ENCODE data around the gene SHANK1.

DNA sequence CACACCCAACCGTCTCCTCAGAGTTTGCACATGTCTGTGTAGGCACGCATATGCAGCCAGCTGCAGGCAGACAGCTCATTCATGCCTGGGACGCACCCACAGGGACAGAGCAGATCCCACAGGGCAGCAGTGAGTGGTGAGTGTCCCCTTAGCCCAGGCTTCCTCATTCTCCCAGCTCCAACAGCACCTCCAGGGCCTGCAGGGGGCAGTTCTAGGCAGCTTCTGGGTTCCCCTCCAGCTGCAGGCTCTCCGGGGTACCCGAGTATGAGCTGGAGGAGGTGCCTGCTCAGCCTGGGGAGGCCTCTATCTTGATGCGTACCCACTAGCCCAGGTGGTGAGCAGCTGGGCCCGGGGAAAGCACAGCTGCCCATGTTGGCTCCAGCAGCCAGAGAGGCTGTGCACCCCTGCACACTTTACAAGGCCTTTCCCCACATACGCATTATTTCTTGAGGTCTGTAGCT, 1.3 kb upstream of the SHANK1 start:
- TF ChIP-seq CTCF (IDR thresholded peaks at IDR 0.05) (no peak), EP300 (IDR thresholded peaks at IDR 0.05) (no peak), POLR2A (IDR thresholded peaks at IDR 0.05) (no peak)
